BJ (cell line): ENCODE results near the gene SNX9. TPM values are rescaled to one million over a fixed set of nuclear protein-coding genes. Genes with fewer than 3 reads are reported as not detected.
"Not testable (repeated sequence)": the region's sequence is repeated elsewhere in the genome, so short reads cannot be mapped to it uniquely, and the experiment has no call there.

Experiments used
- CTCF ChIA-PET: fragments of 350-600 bp; formaldehyde crosslinking; extraction: SDS; loops from one replicate; lab custom pipeline; 2021; ENCODE audit warnings: antibody characterized with exemption, inconsistent platforms; lab: Yijun Ruan, JAX
- POLR2A ChIA-PET: fragments of 300-600 bp; sonication (Branson Sonifier 250); formaldehyde crosslinking; extraction: SDS; loops from one replicate; lab custom pipeline; 2021; ENCODE audit warnings: antibody characterized with exemption; lab: Charles Lee
- DNase-seq: peaks from one replicate; pipeline ENCODE4 v3.0.0-alpha.2; 2011; ENCODE audit warnings: low read depth
- H3K27me3 ChIP-seq: 2 replicates; pipeline ENCODE4 v1.6.0; 2011; ENCODE audit warnings: low read length; ENCODE audit not compliant: control insufficient read depth, insufficient read depth
- H3K36me3 ChIP-seq: 2 replicates; pipeline ENCODE4 v1.5.1; 2011; ENCODE audit warnings: low read length; ENCODE audit not compliant: control insufficient read depth, insufficient read depth
- H3K4me3 ChIP-seq: 2 replicates; pipeline ENCODE4 v1.5.1; 2011; ENCODE audit warnings: low read depth, mild to moderate bottlenecking, control low read depth, low read length
- polyA plus RNA-seq: library from polyadenylated mRNA; depleted of rRNA; stranded (reverse); fragments of >200 nt; gene quantifications from 2 replicates; pipeline ENCODE4 v1.2.3, GENCODE V29; 2011
- TF ChIP-seq, protein P1 (sequence below): IDR thresholded peaks from 2 replicates; pipeline ENCODE4 v1.5.1; 2011; ENCODE audit warnings: low read depth, mild to moderate bottlenecking, control low read depth, inconsistent platforms, low read length, moderate library complexity; ENCODE audit not compliant: insufficient read depth

The SNX9 gene
- polyA plus RNA-seq, 1 experiment = 75.1 TPM

DNA sequence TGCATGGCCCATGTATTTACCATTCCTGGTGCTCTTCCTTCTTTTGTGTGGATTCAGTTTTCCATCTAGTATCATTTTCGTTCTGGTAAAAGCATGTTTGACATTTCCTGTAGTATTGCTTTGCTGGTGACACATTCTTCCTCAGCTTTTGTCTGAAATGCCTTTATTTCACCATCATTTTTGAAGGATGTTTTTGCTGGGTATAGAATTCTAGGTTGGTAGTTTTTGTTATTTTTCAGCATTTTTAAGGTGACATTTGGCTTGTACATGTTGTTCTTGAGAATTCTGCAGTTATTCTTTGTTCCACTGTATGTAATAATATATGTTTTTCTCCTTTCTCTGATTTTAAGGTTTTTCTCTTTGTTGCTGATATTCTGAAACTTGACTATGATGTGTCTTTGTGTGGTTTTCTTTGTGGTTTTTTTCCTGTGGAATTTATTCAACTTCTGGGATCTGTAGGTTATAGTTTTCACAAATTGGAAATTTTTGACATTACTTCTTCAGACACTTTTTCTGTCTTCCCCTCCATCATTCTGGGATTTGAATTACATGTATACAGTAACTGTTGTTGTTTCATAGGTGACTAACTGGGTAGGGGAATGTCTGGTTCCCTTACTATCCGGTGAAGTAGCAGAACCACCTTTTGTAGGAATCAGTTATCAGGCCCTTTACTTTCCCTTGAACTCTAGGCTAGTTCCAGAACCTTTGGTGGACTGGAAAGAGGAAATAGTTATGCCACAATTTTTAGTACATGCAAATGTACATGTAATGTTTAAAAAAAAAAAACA, 30.2 kb downstream of the SNX9 start:
- POLR2A ChIA-PET = no interaction called here
- CTCF ChIA-PET = no interaction called here
- Histone ChIP-seq H3K36me3 (no peaks in the 10 kb centered on the region), H3K27me3 (no peaks in the 10 kb centered on the region), H3K4me3 (no peak overlapping the region)
- TF ChIP-seq, protein P1, sequence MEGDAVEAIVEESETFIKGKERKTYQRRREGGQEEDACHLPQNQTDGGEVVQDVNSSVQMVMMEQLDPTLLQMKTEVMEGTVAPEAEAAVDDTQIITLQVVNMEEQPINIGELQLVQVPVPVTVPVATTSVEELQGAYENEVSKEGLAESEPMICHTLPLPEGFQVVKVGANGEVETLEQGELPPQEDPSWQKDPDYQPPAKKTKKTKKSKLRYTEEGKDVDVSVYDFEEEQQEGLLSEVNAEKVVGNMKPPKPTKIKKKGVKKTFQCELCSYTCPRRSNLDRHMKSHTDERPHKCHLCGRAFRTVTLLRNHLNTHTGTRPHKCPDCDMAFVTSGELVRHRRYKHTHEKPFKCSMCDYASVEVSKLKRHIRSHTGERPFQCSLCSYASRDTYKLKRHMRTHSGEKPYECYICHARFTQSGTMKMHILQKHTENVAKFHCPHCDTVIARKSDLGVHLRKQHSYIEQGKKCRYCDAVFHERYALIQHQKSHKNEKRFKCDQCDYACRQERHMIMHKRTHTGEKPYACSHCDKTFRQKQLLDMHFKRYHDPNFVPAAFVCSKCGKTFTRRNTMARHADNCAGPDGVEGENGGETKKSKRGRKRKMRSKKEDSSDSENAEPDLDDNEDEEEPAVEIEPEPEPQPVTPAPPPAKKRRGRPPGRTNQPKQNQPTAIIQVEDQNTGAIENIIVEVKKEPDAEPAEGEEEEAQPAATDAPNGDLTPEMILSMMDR = no peak
- DNase-seq = no peak

DNA sequence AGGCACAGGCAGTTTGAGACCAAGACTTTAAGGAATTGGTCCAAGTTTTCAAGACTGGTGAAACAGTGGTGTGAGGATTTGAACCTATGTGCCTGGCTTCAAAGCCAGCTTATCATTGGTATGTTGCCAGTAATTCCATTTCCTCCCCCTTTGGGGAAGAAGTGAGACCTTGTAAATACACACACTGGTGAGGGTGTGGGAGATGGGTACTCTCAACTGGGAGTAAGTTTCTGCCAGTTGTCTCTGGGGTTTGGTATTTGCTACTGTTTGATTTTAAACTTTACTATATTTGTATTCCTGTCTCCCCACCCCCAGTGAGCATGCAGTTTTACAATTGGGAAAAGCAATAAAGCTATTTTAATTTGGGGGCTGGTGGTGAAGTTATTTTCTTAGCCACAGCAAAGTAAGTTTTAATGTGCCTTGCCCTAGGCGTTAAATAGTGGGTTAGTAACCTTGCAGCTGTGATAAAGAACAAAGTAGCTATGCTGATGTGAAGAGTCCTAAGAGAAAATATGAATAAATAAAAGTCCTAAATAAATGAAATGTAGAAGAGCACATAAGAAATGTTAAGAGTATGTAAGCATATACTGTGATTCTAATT, 31.0 kb downstream of the SNX9 start:
- ChIA-PET POLR2A (interaction anchor here (0.6 kb wide), 1 partner anchor 36 kb away, joined by 12 read pairs; no protein-coding TSS in a partner anchor), CTCF (no interaction called here)
- DNase-seq = no peak

DNA sequence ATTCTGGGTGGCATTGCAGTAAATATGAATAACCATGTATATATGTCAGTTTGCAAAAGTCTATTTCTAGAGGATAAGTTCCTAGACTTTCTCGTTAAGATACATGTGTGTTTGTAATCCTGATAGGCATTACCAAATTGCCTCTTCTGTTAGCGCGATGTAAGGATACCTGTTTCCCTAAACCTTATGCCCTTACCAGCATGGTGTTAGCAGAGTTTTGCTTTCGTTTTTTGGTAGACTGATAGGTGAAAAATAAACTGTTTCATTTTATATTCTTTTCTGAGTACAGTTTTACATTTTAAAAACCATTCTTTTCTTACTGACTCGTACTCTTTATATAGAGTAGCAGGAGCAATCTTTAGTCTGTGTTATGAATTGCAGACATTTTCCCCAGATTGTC, 32.3 kb downstream of the SNX9 start:
- no peaks in the 10 kb centered on the region for H3K27me3 ChIP-seq
- ChIA-PET CTCF (no interaction called here), POLR2A (no interaction called here)
- TF ChIP-seq, protein P1 = no peak
- no peaks in the 10 kb centered on the region for H3K36me3 ChIP-seq
- DNase-seq = no peak
- H3K4me3 ChIP-seq = no peak overlapping the region

More for the DNA sequence above, 31.0 kb downstream of the SNX9 start:
- no peak overlapping the region for H3K4me3 ChIP-seq
- H3K36me3 ChIP-seq = no peaks in the 10 kb centered on the region
- TF ChIP-seq, protein P1 = no peak
- H3K27me3 ChIP-seq = no peaks in the 10 kb centered on the region

DNA sequence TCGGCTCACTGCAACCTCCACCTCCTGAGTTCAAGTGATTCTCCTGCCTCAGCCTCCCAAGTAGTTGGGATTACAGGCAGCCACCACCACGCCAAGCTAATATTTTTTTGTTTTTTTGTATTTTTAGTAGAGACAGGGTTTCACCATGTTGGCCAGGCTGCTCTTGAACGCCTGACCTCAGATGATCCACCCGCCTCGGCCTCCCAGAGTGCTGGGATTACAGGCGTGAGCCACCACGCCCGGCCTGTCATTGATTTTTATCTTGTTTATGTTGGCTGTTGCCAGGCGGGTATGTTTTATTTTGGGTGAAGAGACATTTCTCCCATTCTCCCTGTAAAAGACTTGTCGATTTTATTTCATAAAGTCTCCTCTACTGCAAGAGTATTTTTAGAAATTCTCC, 32.8 kb downstream of the SNX9 start:
- H3K4me3 ChIP-seq, DNase-seq, H3K27me3 ChIP-seq, POLR2A ChIA-PET, H3K36me3 ChIP-seq: not testable (repeated sequence)
- CTCF ChIA-PET = interaction anchor here (0.8 kb wide), 1 partner anchor 90 kb away, joined by 3 read pairs; no protein-coding TSS in a partner anchor

DNA sequence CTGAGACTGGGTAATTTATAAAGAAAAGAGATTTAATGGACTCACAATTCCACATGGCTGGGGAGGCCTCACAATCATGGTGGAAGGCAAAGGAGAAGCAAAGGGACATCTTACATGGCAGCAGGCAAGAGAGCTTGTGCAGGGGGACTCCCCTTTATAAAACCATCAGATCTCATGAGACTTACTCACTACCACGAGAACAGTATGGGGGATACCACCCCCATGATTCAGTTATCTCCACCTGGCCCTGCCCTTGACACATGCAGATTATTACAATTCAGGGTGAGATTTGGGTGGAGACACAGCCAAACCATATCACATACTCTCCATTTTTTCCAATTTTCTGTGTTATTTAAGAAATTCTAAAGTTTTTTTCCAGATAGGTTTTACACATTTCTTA, 35.6 kb downstream of the SNX9 start:
- POLR2A ChIA-PET, H3K27me3 ChIP-seq, CTCF ChIA-PET: not testable (repeated sequence)

DNA sequence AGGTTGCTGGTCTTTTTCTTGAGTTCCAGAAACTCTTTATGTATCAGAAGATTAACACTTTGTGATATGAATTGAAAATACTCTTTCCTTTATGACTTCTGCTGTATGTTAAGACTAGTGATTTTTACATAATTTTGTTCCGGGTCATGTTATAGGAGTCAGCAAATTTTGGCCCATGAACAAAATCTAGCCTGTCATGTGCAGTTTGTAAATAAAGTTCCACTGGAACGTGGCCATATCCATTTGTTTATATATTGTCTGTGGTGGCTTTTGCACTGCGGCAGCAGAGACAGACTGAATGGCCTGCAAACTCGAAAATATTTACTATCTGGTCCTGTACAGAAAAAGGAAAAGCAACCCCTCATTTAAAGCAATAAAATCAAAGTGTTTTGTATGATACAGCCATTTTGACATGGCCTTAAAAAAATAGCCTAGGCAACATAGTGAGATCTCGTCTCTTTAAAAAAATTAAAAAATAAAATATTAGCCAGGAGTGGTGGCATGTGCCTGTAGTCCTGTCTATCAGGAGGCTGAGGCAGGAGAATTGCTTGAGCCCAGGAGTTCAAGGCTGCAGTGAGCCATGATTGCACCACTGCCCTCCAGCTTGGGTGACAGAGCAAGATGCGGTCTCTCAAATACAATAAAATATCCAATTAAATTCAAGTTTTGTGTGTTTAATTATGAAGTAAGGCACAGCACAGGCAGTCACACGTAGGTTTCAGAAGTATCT, 36.9 kb downstream of the SNX9 start:
- no peak overlapping the region for H3K4me3 ChIP-seq
- TF ChIP-seq, protein P1 = no peak
- CTCF ChIA-PET = interaction anchor here (1.4 kb wide), 1 partner anchor 9 kb away, joined by 4 read pairs; no protein-coding TSS in a partner anchor
- H3K27me3 ChIP-seq = no peaks in the 10 kb centered on the region
- DNase-seq = no peak
- H3K36me3 ChIP-seq = no peaks in the 10 kb centered on the region
- POLR2A ChIA-PET = no interaction called here

More for the DNA sequence above, 35.6 kb downstream of the SNX9 start:
- H3K36me3 ChIP-seq, DNase-seq, H3K4me3 ChIP-seq: not testable (repeated sequence)
